Measurements from ENCODE around the gene ANKRD13A. TPM values are rescaled to one million over a fixed set of nuclear protein-coding genes. Genes with fewer than 3 reads are reported as not detected.
"Not testable (repeated sequence)": the region's sequence is repeated elsewhere in the genome, so short reads cannot be mapped to it uniquely, and the experiment has no call there.

ANKRD13A gene
- total and polyA plus RNA-seq, 9 donors: 34.5 to 56.2 (median 40.1) TPM

- 72% methylated on average over 6 of the region's 8 CpGs for WGBS (ENCODE audit: insufficient coverage)
- Histone ChIP-seq H3K27ac (ENCODE audit: low read length) (no peak overlapping the region), H3K36me3 (ENCODE audit: control insufficient read depth, insufficient read depth, low read length) (peaks cover 13% of the 10 kb centered on the region), H3K4me1 (ENCODE audit: control insufficient read depth, insufficient read depth, low read length) (peaks cover 15% of the 10 kb centered on the region), H3K9me3 (replicated peaks; ENCODE audit: control insufficient read depth, low read depth, low read length) (no peaks in the 10 kb centered on the region), H3K27me3 (ENCODE audit: control insufficient read depth, insufficient read depth, low read length) (no peaks in the 10 kb centered on the region), H3K4me3 (ENCODE audit: low read length) (no peak overlapping the region)
- no peak for DNase-seq
Observed at GRCh38 chr12:110002676-110003515, 3.7 kb downstream of the ANKRD13A start.

- no peak for DNase-seq
- no peak overlapping the region for H3K27ac ChIP-seq (ENCODE audit: low read length)
- no CpG with 5 or more reads among the region's 4 CpGs for WGBS (ENCODE audit: insufficient coverage)
Observed at GRCh38 chr12:110004598-110004997, 5.4 kb downstream of the ANKRD13A start.

DNA sequence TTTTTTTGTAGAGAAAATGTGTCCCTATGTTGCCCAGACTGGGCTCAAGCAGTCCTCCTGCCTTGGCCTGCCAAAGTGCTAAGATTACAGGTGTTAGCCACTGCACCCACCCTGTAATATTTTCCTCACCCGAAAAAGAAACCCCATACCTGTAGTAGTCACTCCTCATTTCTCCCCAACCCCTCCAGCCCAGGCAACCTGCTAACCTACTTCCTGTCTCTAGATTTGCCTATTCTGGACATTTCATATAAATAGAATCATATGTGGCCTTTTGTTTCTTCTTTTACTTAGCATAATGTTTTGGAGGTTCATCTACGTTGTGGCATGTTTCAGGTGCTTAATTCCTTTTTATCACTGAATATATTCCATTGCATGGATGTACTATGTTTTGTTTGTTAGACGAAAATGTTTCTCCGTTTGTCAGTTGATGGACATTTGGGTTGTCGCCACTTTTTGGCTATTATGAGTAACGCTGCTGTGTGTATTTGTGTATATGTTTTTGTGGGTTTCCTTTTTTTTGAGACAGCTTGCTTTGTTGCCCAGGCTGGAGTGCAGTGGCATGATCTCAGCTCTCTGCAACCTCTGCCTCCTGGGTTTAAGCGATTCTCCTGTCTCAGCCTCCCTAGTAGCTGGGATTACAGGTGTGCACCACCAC, 6.2 kb downstream of the ANKRD13A start:
- Histone ChIP-seq H3K9me3 (replicated peaks; ENCODE audit: control insufficient read depth, low read depth, low read length) (no peaks in the 10 kb centered on the region), H3K4me1 (ENCODE audit: control insufficient read depth, insufficient read depth, low read length) (peaks cover 2% of the 10 kb centered on the region), H3K27ac (ENCODE audit: low read length) (no peak overlapping the region), H3K27me3 (ENCODE audit: control insufficient read depth, insufficient read depth, low read length) (no peaks in the 10 kb centered on the region), H3K36me3 (ENCODE audit: control insufficient read depth, insufficient read depth, low read length) (peaks cover 13% of the 10 kb centered on the region), H3K4me3 (ENCODE audit: low read length) (no peak overlapping the region)
- 91% methylated on average over 3 of the region's 7 CpGs for WGBS (ENCODE audit: insufficient coverage)
- no peak for DNase-seq

More at GRCh38 chr12:110004598-110004997, 5.4 kb downstream of the ANKRD13A start:
- Histone ChIP-seq H3K4me1 (ENCODE audit: control insufficient read depth, insufficient read depth, low read length) (peaks cover 8% of the 10 kb centered on the region), H3K27me3 (ENCODE audit: control insufficient read depth, insufficient read depth, low read length) (no peaks in the 10 kb centered on the region), H3K4me3 (ENCODE audit: low read length) (no peak overlapping the region), H3K36me3 (ENCODE audit: control insufficient read depth, insufficient read depth, low read length) (peaks cover 13% of the 10 kb centered on the region), H3K9me3 (replicated peaks; ENCODE audit: control insufficient read depth, low read depth, low read length) (no peaks in the 10 kb centered on the region)

DNA sequence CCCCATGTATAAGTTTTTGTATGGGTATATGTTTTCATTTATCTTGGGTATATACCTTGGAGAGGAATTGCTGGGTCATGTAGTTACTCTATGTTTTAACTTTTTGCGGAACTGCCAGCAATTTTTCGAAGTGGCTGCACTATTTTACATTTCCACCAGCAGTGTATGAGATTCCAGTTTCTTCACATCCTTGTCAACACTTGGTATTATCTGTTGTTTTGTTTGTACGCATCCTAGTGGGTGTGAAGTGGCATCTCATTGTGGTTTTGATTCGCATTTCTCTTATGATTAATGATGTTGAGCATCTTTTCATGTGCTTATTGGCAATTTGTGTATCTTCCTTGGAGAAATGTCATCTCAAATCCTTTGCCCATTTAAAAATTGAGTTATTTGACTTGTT, 6.9 kb downstream of the ANKRD13A start:
- Histone ChIP-seq H3K4me3 (ENCODE audit: low read length) (no peak overlapping the region), H3K27ac (ENCODE audit: low read length) (no peak overlapping the region), H3K36me3 (ENCODE audit: control insufficient read depth, insufficient read depth, low read length) (peaks cover 13% of the 10 kb centered on the region), H3K27me3 (ENCODE audit: control insufficient read depth, insufficient read depth, low read length) (no peaks in the 10 kb centered on the region), H3K4me1 (ENCODE audit: control insufficient read depth, insufficient read depth, low read length) (no peaks in the 10 kb centered on the region), H3K9me3 (replicated peaks; ENCODE audit: control insufficient read depth, low read depth, low read length) (no peaks in the 10 kb centered on the region)
- DNase-seq: no peak
- WGBS (ENCODE audit: insufficient coverage): no CpG with 5 or more reads among the region's 4 CpGs

DNA sequence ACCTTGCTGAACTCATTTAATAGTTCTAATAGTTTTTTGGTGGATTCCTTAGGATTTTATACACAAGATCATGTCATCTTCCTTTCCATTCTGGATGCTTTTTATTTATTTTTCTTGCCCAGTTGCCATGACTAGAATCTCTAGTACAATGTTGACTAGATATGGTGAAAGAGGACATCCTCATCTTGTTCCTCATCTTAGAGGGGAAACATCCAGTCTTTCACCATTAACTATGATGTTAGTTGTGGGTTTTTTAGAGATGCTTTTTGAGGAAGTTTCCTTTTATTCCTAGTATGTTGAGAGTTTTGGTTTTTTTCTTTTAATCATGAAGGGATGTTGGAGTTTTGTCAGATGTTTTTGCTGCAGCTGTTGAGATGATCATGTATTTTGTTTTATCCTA, 8.7 kb downstream of the ANKRD13A start:
- no peaks in the 10 kb centered on the region for H3K4me1 ChIP-seq (ENCODE audit: control insufficient read depth, insufficient read depth, low read length)
- no peaks in the 10 kb centered on the region for H3K9me3 ChIP-seq (replicated peaks; ENCODE audit: control insufficient read depth, low read depth, low read length)
- no peak overlapping the region for H3K27ac ChIP-seq (ENCODE audit: low read length)
- peaks cover 23% of the 10 kb centered on the region for H3K36me3 ChIP-seq (ENCODE audit: control insufficient read depth, insufficient read depth, low read length)
- no peak overlapping the region for H3K4me3 ChIP-seq (ENCODE audit: low read length)
- no peaks in the 10 kb centered on the region for H3K27me3 ChIP-seq (ENCODE audit: control insufficient read depth, insufficient read depth, low read length)
- no peak for DNase-seq

- H3K27ac ChIP-seq (ENCODE audit: low read length); H3K27me3 ChIP-seq (ENCODE audit: control insufficient read depth, insufficient read depth, low read length); H3K4me3 ChIP-seq (ENCODE audit: low read length); DNase-seq; H3K4me1 ChIP-seq (ENCODE audit: control insufficient read depth, insufficient read depth, low read length); H3K9me3 ChIP-seq (replicated peaks; ENCODE audit: control insufficient read depth, low read depth, low read length): not testable (repeated sequence)
- H3K36me3 ChIP-seq (ENCODE audit: control insufficient read depth, insufficient read depth, low read length): peaks cover 24% of the 10 kb centered on the region
- 93% methylated on average over 3 of the region's 15 CpGs for WGBS (ENCODE audit: insufficient coverage)
Observed at GRCh38 chr12:110008681-110009398, 9.6 kb downstream of the ANKRD13A start.

- Histone ChIP-seq H3K4me1 (ENCODE audit: control insufficient read depth, insufficient read depth, low read length) (no peaks in the 10 kb centered on the region), H3K4me3 (ENCODE audit: low read length) (no peak overlapping the region), H3K9me3 (replicated peaks; ENCODE audit: control insufficient read depth, low read depth, low read length) (no peaks in the 10 kb centered on the region), H3K36me3 (ENCODE audit: control insufficient read depth, insufficient read depth, low read length) (peaks cover 38% of the 10 kb centered on the region), H3K27me3 (ENCODE audit: control insufficient read depth, insufficient read depth, low read length) (no peaks in the 10 kb centered on the region), H3K27ac (ENCODE audit: low read length) (no peak overlapping the region)
- no peak for DNase-seq
- WGBS (ENCODE audit: insufficient coverage): 93% methylated on average over 12 of the region's 13 CpGs
Observed at GRCh38 chr12:110010853-110011723, 11.9 kb downstream of the ANKRD13A start.

GRCh38 chr12:110012137-110012536, 12.9 kb downstream of the ANKRD13A start:
- Histone ChIP-seq H3K27ac (ENCODE audit: low read length) (no peak overlapping the region), H3K36me3 (ENCODE audit: control insufficient read depth, insufficient read depth, low read length) (peaks cover 47% of the 10 kb centered on the region), H3K4me1 (ENCODE audit: control insufficient read depth, insufficient read depth, low read length) (no peaks in the 10 kb centered on the region), H3K4me3 (ENCODE audit: low read length) (no peak overlapping the region), H3K27me3 (ENCODE audit: control insufficient read depth, insufficient read depth, low read length) (no peaks in the 10 kb centered on the region), H3K9me3 (replicated peaks; ENCODE audit: control insufficient read depth, low read depth, low read length) (no peaks in the 10 kb centered on the region)
- DNase-seq: no peak
- WGBS (ENCODE audit: insufficient coverage): 90% methylated on average over 3 of the region's 6 CpGs

DNA sequence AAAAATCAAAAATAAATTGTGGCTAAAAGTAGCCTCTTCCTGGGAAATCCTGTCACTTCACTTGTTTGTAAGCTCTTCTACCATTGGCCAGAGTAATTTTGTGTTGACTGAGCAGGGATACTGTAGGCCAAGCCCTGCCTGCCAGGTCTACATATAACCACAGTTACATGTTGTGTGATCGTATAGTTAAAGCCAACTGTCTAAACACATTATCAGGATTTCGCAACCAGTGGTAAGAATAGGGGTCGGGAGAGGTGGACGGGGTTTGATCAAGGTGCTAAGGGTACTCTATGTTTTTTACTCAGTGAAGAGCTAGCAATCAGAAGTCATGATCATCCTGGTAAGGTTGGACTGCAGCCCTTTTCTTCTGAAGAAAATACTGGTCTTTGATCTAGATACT, 13.4 kb downstream of the ANKRD13A start:
- Histone ChIP-seq H3K4me1 (ENCODE audit: control insufficient read depth, insufficient read depth, low read length) (no peaks in the 10 kb centered on the region), H3K9me3 (replicated peaks; ENCODE audit: control insufficient read depth, low read depth, low read length) (no peaks in the 10 kb centered on the region), H3K4me3 (ENCODE audit: low read length) (no peak overlapping the region), H3K27ac (ENCODE audit: low read length) (no peak overlapping the region), H3K36me3 (ENCODE audit: control insufficient read depth, insufficient read depth, low read length) (peaks cover 47% of the 10 kb centered on the region), H3K27me3 (ENCODE audit: control insufficient read depth, insufficient read depth, low read length) (no peaks in the 10 kb centered on the region)
- no peak for DNase-seq
- 67% methylated on average over 2 of the region's 4 CpGs for WGBS (ENCODE audit: insufficient coverage)
